Common myeloid progenitor, CD34-positive (primary cell): Measurements from ENCODE around the gene KCNT1.
"Not testable (repeated sequence)": the region's sequence is repeated elsewhere in the genome, so short reads cannot be mapped to it uniquely, and the experiment has no call there.

Experiments
- CTCF ChIA-PET: fragments of 350-600 bp; sonication (Branson Sonifier 250); formaldehyde crosslinking; loops from one replicate; lab custom pipeline; 2021; ENCODE audit warnings: antibody characterized with exemption; lab: Charles Lee
- POLR2A ChIA-PET: fragments of 350-600 bp; sonication (Branson Sonifier 250); formaldehyde crosslinking; loops from one replicate; lab custom pipeline; 2021; ENCODE audit warnings: antibody characterized with exemption; lab: Charles Lee
- DNase-seq, 3 donors: peaks; one replicate each; pipeline versions ENCODE4 v3.0.0 to v3.0.0-alpha.2; 2013
- H3K27ac ChIP-seq, 2 experiments: 1 replicate in 1 of 2; 2 replicates in 1 of 2; pipeline ENCODE4 v1.7.0; 2013; ENCODE audit warnings: inconsistent platforms in 2 of 2, low read length in 2 of 2, mild to moderate bottlenecking in 2 of 2, low read depth in 1 of 2, moderate library complexity in 1 of 2; ENCODE audit not compliant: severe bottlenecking in 2 of 2, insufficient read depth in 1 of 2, poor library complexity in 1 of 2
- H3K27me3 ChIP-seq, 5 experiments: replicated peaks in 2 of 5; 1 replicate in 3 of 5; 2 replicates in 2 of 5; pipeline versions ENCODE4 v1.6.1 to v1.7.0; 2013; ENCODE audit warnings: low read length in 4 of 5, mild to moderate bottlenecking in 2 of 5, moderate library complexity in 2 of 5, inconsistent platforms in 1 of 5; ENCODE audit not compliant: insufficient read depth in 5 of 5, control insufficient read depth in 4 of 5
- H3K36me3 ChIP-seq, 4 experiments: 1 replicate in 2 of 4; 2 replicates in 2 of 4; pipeline versions ENCODE4 v1.6.1 to v1.7.0; 2013; ENCODE audit warnings: low read length in 3 of 4, control low read depth in 1 of 4, mild to moderate bottlenecking in 1 of 4; ENCODE audit not compliant: control insufficient read depth in 4 of 4, insufficient read depth in 4 of 4
- H3K4me1 ChIP-seq, 4 experiments: 1 replicate in 3 of 4; 2 replicates in 1 of 4; pipeline versions ENCODE4 v1.6.1 to v1.7.1; 2013; ENCODE audit warnings: low read length in 3 of 4, mild to moderate bottlenecking in 3 of 4, control low read depth in 1 of 4, inconsistent platforms in 1 of 4, moderate library complexity in 1 of 4; ENCODE audit not compliant: control insufficient read depth in 4 of 4, insufficient read depth in 4 of 4; ENCODE audit errors: control extremely low read depth in 1 of 4
- H3K4me3 ChIP-seq, 7 experiments: 1 replicate in 4 of 7; 2 replicates in 3 of 7; pipeline versions ENCODE4 v1.5.1 to v1.7.0; 2013; ENCODE audit warnings: mild to moderate bottlenecking in 7 of 7, low read length in 6 of 7, moderate library complexity in 6 of 7, inconsistent platforms in 2 of 7, low read depth in 2 of 7, control low read depth in 1 of 7; ENCODE audit not compliant: insufficient read depth in 4 of 7, control insufficient read depth in 1 of 7; ENCODE audit errors: extremely low read depth in 1 of 7
- H3K9me3 ChIP-seq, 5 experiments: 1 replicate in 4 of 5; 2 replicates in 1 of 5; pipeline versions ENCODE4 v1.6.1 to v1.7.1; 2013; ENCODE audit warnings: low read length in 4 of 5, mild to moderate bottlenecking in 2 of 5, inconsistent platforms in 1 of 5, low read depth in 1 of 5, moderate library complexity in 1 of 5; ENCODE audit not compliant: control insufficient read depth in 4 of 5, insufficient read depth in 2 of 5; ENCODE audit errors: control extremely low read depth in 1 of 5
- WGBS: methylation state at CpG from one replicate; pipeline ENCODE4 v1.1.5; 2013; ENCODE audit not compliant: insufficient coverage; 5-methylcytosine and 5-hydroxymethylcytosine counted together

Gene KCNT1

DNA sequence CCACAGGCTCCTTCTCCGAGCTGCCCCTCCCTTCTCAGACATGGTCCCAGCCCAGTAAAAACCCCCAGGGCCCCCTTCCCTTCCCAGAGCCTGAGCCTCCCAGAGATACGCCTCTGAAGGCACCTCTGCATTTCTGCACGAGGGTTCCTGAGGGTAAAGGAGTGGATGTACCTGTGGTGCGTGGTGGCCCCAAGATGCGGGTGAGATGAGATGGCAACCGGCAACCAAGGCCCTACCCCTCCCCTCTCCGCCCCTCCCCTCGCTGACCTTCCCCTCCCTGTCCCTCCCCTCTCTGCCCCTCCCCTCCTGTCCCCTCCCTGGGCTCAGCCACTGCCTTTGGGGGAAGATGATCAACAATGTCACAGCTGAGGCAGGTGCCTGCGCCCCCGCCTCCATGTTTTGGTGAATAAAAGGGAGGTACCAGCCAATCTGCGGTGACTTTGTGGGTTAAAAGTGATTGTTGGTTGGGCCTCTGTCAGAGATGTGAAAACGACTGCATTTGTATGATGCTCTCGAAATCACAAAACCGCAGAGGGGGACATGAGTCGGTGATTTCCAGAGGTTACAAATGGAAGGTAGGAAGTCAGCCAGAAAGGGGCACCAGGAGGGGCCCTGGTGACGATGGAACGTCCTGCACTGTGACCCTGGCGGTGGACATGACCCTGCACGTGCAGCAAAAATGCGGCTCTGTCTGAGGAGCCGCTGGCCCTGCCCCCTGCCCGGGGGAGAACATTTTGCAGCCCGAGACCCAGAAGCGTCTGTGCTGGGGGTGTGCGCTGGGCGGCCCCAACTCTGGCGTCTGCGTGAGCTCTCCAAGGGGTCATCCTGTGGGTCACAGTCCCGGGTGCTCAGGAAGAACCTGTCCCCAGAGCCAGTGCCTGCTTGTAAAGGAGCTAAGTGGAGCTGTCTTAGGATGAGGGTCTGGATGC lies 35.2 kb upstream of the KCNT1 start:
- CTCF ChIA-PET, result no interaction called here
- Histone ChIP-seq H3K9me3 (peaks cover 0 to 3% (median 0%) of the 10 kb centered on the region in 5 experiments), H3K4me1 (no peaks in the 10 kb centered on the region), H3K27ac (no peak overlapping the region), H3K36me3 (no peaks in the 10 kb centered on the region), H3K4me3 (no peak overlapping the region), H3K27me3 (peaks cover 0 to 13% (median 0%) of the 10 kb centered on the region in 5 experiments)
- POLR2A ChIA-PET, result no interaction called here
- no peak for DNase-seq
- 82% methylated on average over 21 of the region's 29 CpGs for WGBS

GRCh38 chr9:135667463-135668001 lies 34.5 kb upstream of the KCNT1 start:
- H3K27me3 ChIP-seq, result peaks cover 0 to 16% (median 0%) of the 10 kb centered on the region in 5 experiments
- ChIA-PET CTCF (no interaction called here), POLR2A (no interaction called here)
- H3K27ac ChIP-seq, result no peak overlapping the region
- no peaks in the 10 kb centered on the region for H3K36me3 ChIP-seq
- H3K4me1 ChIP-seq, result no peaks in the 10 kb centered on the region
- no peak for DNase-seq
- WGBS, result 94% methylated on average over 6 of the region's 9 CpGs
- H3K4me3 ChIP-seq, result no peak overlapping the region
- peaks cover 0 to 3% (median 0%) of the 10 kb centered on the region in 5 experiments for H3K9me3 ChIP-seq

- H3K4me3 ChIP-seq, POLR2A ChIA-PET, DNase-seq, H3K27ac ChIP-seq, H3K36me3 ChIP-seq, CTCF ChIA-PET, H3K9me3 ChIP-seq, H3K4me1 ChIP-seq: not testable (repeated sequence)
- peaks cover 0 to 18% (median 0%) of the 10 kb centered on the region in 5 experiments for H3K27me3 ChIP-seq
- 100% methylated on average over 5 of the region's 5 CpGs for WGBS
Measured at GRCh38 chr9:135669018-135669417, 33.0 kb upstream of the KCNT1 start.

DNA sequence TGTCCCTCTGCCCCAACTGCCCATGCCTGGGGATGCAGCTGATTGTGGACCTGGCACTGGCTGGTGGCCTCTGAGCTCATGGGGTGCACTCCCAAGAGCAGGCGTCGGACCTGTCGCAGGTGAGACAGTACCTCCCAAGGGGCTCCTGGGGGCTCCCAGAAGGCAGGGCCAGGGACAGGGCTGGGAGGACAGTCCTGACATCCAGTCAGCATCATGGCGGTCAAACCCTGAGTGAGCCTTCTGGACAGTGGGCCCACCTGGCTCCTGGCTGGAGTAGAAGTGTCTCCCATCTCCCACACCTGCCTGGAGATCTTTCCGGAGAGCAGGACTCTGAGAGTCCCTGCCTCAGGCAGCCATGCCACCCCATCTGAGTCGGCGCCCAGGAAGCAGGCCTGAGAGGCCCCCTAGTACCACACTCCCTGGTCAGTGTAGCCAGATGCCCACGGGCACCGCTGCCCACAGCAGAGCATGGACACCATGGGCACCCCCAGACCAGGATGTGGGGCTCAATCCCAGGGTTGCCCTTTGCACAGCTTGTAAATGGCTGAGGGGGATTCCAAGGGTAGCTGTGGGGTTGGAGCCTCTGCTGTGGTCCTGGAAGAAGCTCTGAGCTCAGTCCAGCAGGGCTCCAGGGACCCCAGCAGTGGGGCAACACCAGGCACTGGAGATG lies 32.2 kb upstream of the KCNT1 start:
- POLR2A ChIA-PET, result no interaction called here
- Histone ChIP-seq H3K4me1 (no peaks in the 10 kb centered on the region), H3K36me3 (no peaks in the 10 kb centered on the region), H3K27ac (no peak overlapping the region), H3K4me3 (no peak overlapping the region), H3K27me3 (peaks cover 0 to 21% (median 0%) of the 10 kb centered on the region in 5 experiments), H3K9me3 (peaks cover 0 to 3% (median 0%) of the 10 kb centered on the region in 5 experiments)
- CTCF ChIA-PET, result no interaction called here
- no peak for DNase-seq
- 97% methylated on average over 5 of the region's 9 CpGs for WGBS

- POLR2A ChIA-PET, result no interaction called here
- DNase-seq, result no peak
- H3K27ac ChIP-seq, result no peak overlapping the region
- CTCF ChIA-PET, result no interaction called here
- no peak overlapping the region for H3K4me3 ChIP-seq
- peaks cover 0 to 3% (median 0%) of the 10 kb centered on the region in 5 experiments for H3K9me3 ChIP-seq
- H3K36me3 ChIP-seq, result no peaks in the 10 kb centered on the region
- H3K4me1 ChIP-seq, result no peaks in the 10 kb centered on the region
- WGBS, result 89% methylated on average over 38 of the region's 41 CpGs
- peaks cover 0 to 17% (median 0%) of the 10 kb centered on the region in 5 experiments for H3K27me3 ChIP-seq
Measured at GRCh38 chr9:135670721-135671590, 31.0 kb upstream of the KCNT1 start.

- Histone ChIP-seq H3K27me3 (peaks cover 0 to 17% (median 0%) of the 10 kb centered on the region in 5 experiments), H3K4me3 (no peak overlapping the region), H3K36me3 (no peaks in the 10 kb centered on the region), H3K27ac (no peak overlapping the region), H3K4me1 (no peaks in the 10 kb centered on the region), H3K9me3 (peaks cover 0 to 3% (median 0%) of the 10 kb centered on the region in 5 experiments)
- WGBS, result 66% methylated on average over 17 of the region's 17 CpGs
- POLR2A ChIA-PET, result no interaction called here
- CTCF ChIA-PET, result no interaction called here
- no peak for DNase-seq
Measured at GRCh38 chr9:135671591-135672041, 30.4 kb upstream of the KCNT1 start.
